ENCODE data around the gene GPR55. TPM values are rescaled to one million over a fixed set of nuclear protein-coding genes. Genes with fewer than 3 reads are reported as not detected.

Gene GPR55
- total and polyA plus RNA-seq, 3 donors from 2014 or later = 10.9 to 14.7 (median 12.3) TPM

DNA sequence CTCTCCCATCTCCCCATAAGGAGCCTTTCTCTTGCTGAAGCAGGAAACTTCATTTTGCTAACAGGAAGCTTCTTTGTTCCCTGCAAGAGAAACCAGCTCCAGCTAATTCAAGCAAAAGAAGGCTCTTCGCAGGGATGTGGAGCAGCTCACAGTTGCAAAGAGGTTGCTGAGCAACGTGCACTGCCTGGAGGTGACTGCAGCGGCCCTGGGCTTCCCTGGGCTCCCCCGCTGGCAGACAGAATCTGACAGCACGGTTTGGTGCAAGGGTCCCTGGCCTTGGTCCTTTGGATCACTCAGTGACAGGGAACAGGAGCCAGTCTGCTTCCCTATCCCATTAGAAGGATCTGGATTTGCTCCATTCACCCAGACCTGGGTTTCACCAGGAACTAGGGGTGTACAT is 25.8 kb downstream of the GPR55 start:
- WGBS, 2 donors = 44 to 68% methylated on average over 2 to 5 of the region's 5 CpGs
- Histone ChIP-seq H3K36me3 (ENCODE audit: low read depth, missing control alignments) (no peaks in the 10 kb centered on the region), H3K27me3 (no peaks in the 10 kb centered on the region), H3K27ac (no peak overlapping the region), H3K9me3 (no peaks in the 10 kb centered on the region), H3K4me3 (no peak overlapping the region), H3K4me1 (no peaks in the 10 kb centered on the region)
- DNase-seq = no peak
- TF ChIP-seq, protein P1, sequence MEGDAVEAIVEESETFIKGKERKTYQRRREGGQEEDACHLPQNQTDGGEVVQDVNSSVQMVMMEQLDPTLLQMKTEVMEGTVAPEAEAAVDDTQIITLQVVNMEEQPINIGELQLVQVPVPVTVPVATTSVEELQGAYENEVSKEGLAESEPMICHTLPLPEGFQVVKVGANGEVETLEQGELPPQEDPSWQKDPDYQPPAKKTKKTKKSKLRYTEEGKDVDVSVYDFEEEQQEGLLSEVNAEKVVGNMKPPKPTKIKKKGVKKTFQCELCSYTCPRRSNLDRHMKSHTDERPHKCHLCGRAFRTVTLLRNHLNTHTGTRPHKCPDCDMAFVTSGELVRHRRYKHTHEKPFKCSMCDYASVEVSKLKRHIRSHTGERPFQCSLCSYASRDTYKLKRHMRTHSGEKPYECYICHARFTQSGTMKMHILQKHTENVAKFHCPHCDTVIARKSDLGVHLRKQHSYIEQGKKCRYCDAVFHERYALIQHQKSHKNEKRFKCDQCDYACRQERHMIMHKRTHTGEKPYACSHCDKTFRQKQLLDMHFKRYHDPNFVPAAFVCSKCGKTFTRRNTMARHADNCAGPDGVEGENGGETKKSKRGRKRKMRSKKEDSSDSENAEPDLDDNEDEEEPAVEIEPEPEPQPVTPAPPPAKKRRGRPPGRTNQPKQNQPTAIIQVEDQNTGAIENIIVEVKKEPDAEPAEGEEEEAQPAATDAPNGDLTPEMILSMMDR (IDR thresholded peaks at IDR 0.05) = no peak
- TF ChIP-seq POLR2A (IDR thresholded peaks at IDR 0.05) = no peak
- intact Hi-C loops (cut with DNase I; ENCODE audit: low total_unique reads) = no loop called here

DNA sequence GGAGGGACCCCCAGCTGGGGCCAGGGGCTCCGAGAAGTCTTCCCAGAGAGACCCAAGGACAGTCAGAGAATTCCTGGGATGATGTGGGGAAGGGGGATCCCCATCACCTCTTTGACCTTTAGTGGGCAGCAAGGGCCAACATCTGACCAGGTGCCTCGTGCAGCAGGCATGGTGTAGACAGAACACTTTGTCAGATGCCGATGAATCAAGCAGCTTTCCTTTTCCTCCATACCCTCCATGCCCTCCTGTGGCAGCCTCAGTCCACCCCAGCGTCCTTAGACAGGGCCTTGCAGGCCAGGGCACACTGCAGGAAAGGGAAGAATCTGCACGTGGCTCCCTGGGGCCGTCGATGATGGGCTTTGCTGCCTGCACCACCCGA is 26.3 kb downstream of the GPR55 start:
- H3K27ac ChIP-seq = no peak overlapping the region
- no peak for DNase-seq
- TF ChIP-seq, protein P1 (IDR thresholded peaks at IDR 0.05) = no peak
- TF ChIP-seq POLR2A (IDR thresholded peaks at IDR 0.05) = no peak
- 72 to 87% methylated on average over 8 of the region's 8 CpGs for WGBS, 2 donors
- H3K27me3 ChIP-seq = no peaks in the 10 kb centered on the region
- no peak overlapping the region for H3K4me3 ChIP-seq
- H3K9me3 ChIP-seq = no peaks in the 10 kb centered on the region
- no peaks in the 10 kb centered on the region for H3K4me1 ChIP-seq
- intact Hi-C loops (cut with DNase I; ENCODE audit: low total_unique reads) = no loop called here
- no peaks in the 10 kb centered on the region for H3K36me3 ChIP-seq (ENCODE audit: low read depth, missing control alignments)

DNA sequence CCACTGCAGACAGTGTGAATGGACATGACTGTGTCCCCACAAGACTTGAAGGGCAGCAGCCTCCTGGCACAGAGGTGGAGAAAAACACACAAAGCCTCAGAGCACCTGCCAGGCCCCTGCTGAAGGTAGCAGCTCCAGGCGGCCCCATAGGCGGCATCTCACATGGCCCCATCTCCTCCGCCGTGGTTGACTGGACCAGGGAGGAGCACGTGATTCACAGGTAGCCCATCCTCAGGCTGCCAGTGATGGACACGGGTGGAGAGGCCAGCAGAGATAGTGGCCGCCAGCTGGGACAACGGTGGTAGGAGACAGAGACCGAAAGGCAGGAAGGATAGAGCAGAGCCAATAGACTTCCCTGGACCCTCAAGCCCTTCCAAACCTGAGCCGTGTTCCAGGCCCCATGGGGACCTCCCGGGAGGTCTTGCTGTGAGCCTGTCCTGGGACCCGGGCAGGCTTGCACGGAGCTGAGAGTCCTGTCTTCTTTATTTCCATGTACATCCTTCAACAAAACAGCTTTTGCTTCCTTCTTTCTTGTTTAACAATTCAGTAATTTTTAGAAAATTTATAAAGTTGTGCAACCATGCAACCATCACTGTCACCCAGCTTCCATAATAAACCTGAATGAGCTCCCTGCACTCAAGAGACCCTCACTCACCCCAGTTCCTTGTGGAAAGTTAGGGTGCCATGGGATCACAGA is 26.9 kb downstream of the GPR55 start:
- WGBS, 2 donors = 94 to 97% methylated on average over 7 to 13 of the region's 13 CpGs
- intact Hi-C loops (cut with DNase I; ENCODE audit: low total_unique reads) = no loop called here
- H3K36me3 ChIP-seq (ENCODE audit: low read depth, missing control alignments) = no peaks in the 10 kb centered on the region
- no peak for TF ChIP-seq POLR2A (IDR thresholded peaks at IDR 0.05)
- TF ChIP-seq, protein P1 (IDR thresholded peaks at IDR 0.05) = no peak
- no peaks in the 10 kb centered on the region for H3K4me1 ChIP-seq
- no peaks in the 10 kb centered on the region for H3K9me3 ChIP-seq
- DNase-seq = no peak
- no peaks in the 10 kb centered on the region for H3K27me3 ChIP-seq
- no peak overlapping the region for H3K27ac ChIP-seq
- H3K4me3 ChIP-seq = no peak overlapping the region

DNA sequence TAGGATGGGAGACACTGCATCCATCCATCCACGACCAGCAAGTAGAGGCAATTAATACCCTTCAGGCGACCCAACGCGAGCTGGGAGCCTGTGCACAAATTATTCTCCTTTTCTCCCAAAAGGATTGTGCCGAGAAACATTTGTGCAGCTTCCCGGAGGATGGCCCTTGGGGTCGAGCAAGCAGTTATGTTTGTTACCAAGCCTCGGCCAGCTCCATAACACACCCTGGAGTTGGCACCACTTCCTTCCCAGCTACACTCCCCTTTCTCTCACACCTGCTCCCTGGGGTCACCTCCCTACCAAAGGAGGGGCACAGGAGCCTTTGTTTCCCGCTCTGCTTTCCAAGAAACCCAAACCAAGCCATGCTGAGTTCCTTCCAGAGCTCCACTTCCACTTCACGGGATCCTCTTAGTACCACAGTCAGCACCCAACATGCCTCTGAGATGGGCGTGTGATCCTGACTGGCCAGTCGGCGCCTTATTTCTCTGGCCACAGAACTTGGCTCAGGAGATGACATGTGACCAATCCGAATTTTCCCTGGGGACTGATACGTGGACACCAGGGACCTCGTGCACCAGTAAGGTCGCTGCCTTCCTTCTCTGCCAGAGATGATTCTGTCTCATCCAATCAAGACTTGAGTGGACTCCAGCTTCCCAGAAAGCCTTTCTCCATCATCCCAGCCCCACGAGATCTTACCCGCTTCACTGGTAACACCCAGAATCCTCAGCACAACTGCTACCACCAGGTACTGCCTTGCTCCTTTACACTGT is 28.5 kb downstream of the GPR55 start:
- H3K9me3 ChIP-seq = no peaks in the 10 kb centered on the region
- H3K4me3 ChIP-seq = no peak overlapping the region
- H3K4me1 ChIP-seq = no peaks in the 10 kb centered on the region
- no peaks in the 10 kb centered on the region for H3K27me3 ChIP-seq
- H3K27ac ChIP-seq = no peak overlapping the region
- no peak for DNase-seq
- intact Hi-C loops (cut with DNase I; ENCODE audit: low total_unique reads) = no loop called here
- WGBS, 2 donors = 85 to 88% methylated on average over 19 of the region's 19 CpGs
- H3K36me3 ChIP-seq (ENCODE audit: low read depth, missing control alignments) = no peaks in the 10 kb centered on the region
- TF ChIP-seq POLR2A (IDR thresholded peaks at IDR 0.05) = no peak
- TF ChIP-seq, protein P1 (IDR thresholded peaks at IDR 0.05) = no peak
